ENCODE results near the gene OSBPL1A. TPM values are rescaled to one million over a fixed set of nuclear protein-coding genes. Genes with fewer than 3 reads are reported as not detected.

The OSBPL1A gene
- total RNA-seq, 1 donor from 2014 or later, result 42.0 TPM

DNA sequence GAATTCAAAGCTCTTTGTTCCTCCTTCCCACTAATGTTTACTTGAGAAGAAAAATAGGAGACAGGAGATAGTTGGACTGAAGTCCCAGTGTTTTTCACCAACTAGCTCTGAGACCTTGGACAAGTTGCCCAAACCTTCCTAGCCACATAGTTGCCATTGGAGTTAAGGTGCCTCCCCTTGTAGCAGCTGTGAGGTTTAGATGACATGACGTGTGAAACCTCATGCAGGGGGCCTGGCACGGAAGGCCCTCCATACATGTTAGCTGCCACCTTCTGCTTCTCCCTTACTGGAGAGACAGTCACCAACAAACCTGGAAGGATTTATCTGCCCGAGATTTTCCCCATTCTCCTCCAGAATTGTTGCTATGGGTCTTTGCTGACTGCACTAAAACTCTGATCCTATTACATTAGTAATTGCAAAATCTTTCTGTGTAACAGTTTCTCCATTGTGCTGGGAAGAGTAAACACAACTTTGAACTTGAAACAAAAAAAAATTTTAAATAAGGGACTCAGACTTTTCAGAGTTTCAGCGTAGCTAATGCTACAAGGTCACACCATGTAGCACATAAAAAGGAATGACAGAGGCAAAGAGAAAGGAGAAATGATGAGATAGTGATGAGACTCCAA lies 282.6 kb downstream of the OSBPL1A start:
- no peaks in the 10 kb centered on the region for H3K36me3 ChIP-seq
- no peak overlapping the region for H3K27ac ChIP-seq
- no peaks in the 10 kb centered on the region for H3K4me1 ChIP-seq
- DNase-seq (no peak), ATAC-seq (no peak)
- TF ChIP-seq CTCF (IDR thresholded peaks at IDR 0.05), result no peak
- intact Hi-C loops (cut with DNase I), result no loop called here
- no peaks in the 10 kb centered on the region for H3K9me3 ChIP-seq
- no peaks in the 10 kb centered on the region for H3K27me3 ChIP-seq
- no peak overlapping the region for H3K4me3 ChIP-seq

DNA sequence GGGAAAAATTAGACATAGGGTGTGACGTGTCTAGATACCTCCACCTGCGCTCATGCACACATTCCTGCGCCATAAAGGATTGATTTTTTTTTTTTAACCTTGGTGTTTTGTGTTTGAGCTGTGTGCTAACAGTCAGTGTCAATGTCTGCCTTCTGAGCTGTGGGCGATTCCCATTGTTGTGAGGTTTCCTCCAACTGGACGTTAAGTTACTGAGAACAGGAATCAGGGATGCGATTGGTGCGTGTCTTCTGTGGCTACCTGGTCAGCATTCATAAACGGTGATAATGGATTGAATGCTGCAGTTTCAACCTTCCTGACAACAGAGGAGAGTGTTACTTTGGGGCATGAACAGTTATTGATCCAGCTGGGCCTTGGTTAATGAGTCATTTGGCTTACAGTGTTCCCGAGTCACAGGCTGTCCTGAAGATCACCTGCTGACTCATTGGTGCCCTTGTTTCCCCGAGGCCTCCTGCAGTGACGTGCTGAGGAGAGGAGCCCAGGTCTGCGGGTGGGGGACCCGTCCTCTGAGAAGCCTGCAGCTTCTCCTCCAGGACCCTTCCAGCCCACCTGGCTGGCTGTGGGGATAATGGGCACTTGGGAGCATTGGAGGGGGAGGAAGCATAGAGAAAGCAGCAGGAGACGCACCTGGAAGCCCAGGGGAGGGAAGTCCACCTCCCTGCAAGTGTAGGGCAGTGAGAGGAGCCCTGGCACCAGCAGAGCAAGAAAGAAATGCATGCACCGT lies 284.6 kb downstream of the OSBPL1A start:
- no peaks in the 10 kb centered on the region for H3K4me1 ChIP-seq
- H3K36me3 ChIP-seq, result no peaks in the 10 kb centered on the region
- no peaks in the 10 kb centered on the region for H3K9me3 ChIP-seq
- no peak overlapping the region for H3K4me3 ChIP-seq
- no peak for ATAC-seq
- intact Hi-C loops (cut with DNase I), result no loop called here
- H3K27ac ChIP-seq, result no peak overlapping the region
- H3K27me3 ChIP-seq, result no peaks in the 10 kb centered on the region
- no peak for TF ChIP-seq CTCF (IDR thresholded peaks at IDR 0.05)
- DNase-seq, result no peak

GRCh38 chr18:24112464-24112863 lies 285.2 kb downstream of the OSBPL1A start:
- Histone ChIP-seq H3K27ac (no peak overlapping the region), H3K27me3 (no peaks in the 10 kb centered on the region), H3K36me3 (no peaks in the 10 kb centered on the region), H3K4me1 (no peaks in the 10 kb centered on the region), H3K4me3 (no peak overlapping the region), H3K9me3 (no peaks in the 10 kb centered on the region)
- no peak for TF ChIP-seq CTCF (IDR thresholded peaks at IDR 0.05)
- DNase-seq (no peak), ATAC-seq (no peak)
- intact Hi-C loops (cut with DNase I), result no loop called here

Small RNAs within 50 kb of the gene (microRNA-seq; reads per million reads assigned to microRNA genes)
- 0.99 reads per million for gene MIR320C2 (ENCODE audit: borderline microRNAs expressed)

Other genes starting within 250 kb of the OSBPL1A start
- 31.2 TPM for gene IMPACT, start 28.8 kb upstream of the OSBPL1A start, total RNA-seq
- gene HRH4, start 62.8 kb upstream of the OSBPL1A start, total RNA-seq, result 1.7 TPM